HepG2 (cell line): ENCODE data around the gene PAM16. TPM values are rescaled to one million over a fixed set of nuclear protein-coding genes. Genes with fewer than 3 reads are reported as not detected.

Experiments
- BRD4 ChIP-seq: sonication (generic); formaldehyde crosslinking; IDR thresholded peaks from 2 replicates; pipeline ENCODE4 v1.4.0; 2020; ENCODE audit warnings: missing genetic modification reagents
- GZF1 ChIP-seq: sonication (generic); formaldehyde crosslinking; IDR thresholded peaks from 2 replicates; pipeline ENCODE4 v1.5.1; 2020; ENCODE audit warnings: mild to moderate bottlenecking, missing genetic modification reagents
- HMG20B ChIP-seq: conservative IDR thresholded peaks from 2 replicates; pipeline ENCODE4 v1.6.1; 2016; ENCODE audit warnings: missing genetic modification reagents, missing compliant biosample characterization
- JUNB ChIP-seq: sonication (generic); formaldehyde crosslinking; IDR thresholded peaks from 2 replicates; pipeline ENCODE4 v1.8.0; 2022; ENCODE audit warnings: missing genetic modification reagents, mild to moderate bottlenecking, borderline replicate concordance
- KLF13 ChIP-seq: sonication (generic); formaldehyde crosslinking; IDR thresholded peaks from 2 replicates; pipeline ENCODE4 v1.4.0; 2020; ENCODE audit warnings: mild to moderate bottlenecking, missing genetic modification reagents
- MED8 ChIP-seq: sonication (generic); formaldehyde crosslinking; IDR thresholded peaks from 2 replicates; pipeline ENCODE4 v1.8.1; 2023; ENCODE audit warnings: mild to moderate bottlenecking, missing genetic modification reagents; ENCODE audit not compliant: insufficient replicate concordance
- NR2F6 ChIP-seq, 2 experiments: IDR thresholded peaks; 2 replicates each; pipeline ENCODE4 v1.6.1; 2016; ENCODE audit warnings: antibody characterized with exemption in 1 of 2, mild to moderate bottlenecking in 1 of 2
- RBFOX2 ChIP-seq: fragments of 200-400 bp; formaldehyde crosslinking; IDR thresholded peaks from 2 replicates; pipeline ENCODE4 v1.6.1; 2017; ENCODE audit warnings: low read depth, mild to moderate bottlenecking, low read length
- TBP ChIP-seq: sonication (generic); formaldehyde crosslinking; IDR thresholded peaks from 2 replicates; pipeline ENCODE4 v1.5.0; 2020; ENCODE audit warnings: missing genetic modification reagents
- ZFY ChIP-seq: sonication (generic); formaldehyde crosslinking; IDR thresholded peaks from 2 replicates; pipeline ENCODE4 v1.4.0; 2020; ENCODE audit warnings: missing genetic modification reagents
- ZMAT3 ChIP-seq: sonication (generic); formaldehyde crosslinking; conservative IDR thresholded peaks from 2 replicates; pipeline ENCODE4 v1.7.0; 2021; ENCODE audit warnings: missing genetic modification reagents
- ZNF121 ChIP-seq: sonication (generic); formaldehyde crosslinking; IDR thresholded peaks from 2 replicates; pipeline ENCODE4 v1.5.0; 2020; ENCODE audit warnings: mild to moderate bottlenecking, missing genetic modification reagents
- ZNF253 ChIP-seq: sonication (generic); formaldehyde crosslinking; IDR thresholded peaks from 2 replicates; pipeline ENCODE4 v1.8.0; 2022; ENCODE audit warnings: mild to moderate bottlenecking, missing genetic modification reagents, borderline replicate concordance
- ZNF501 ChIP-seq: sonication (generic); formaldehyde crosslinking; IDR thresholded peaks from 2 replicates; pipeline ENCODE4 v1.5.1; 2020; ENCODE audit warnings: mild to moderate bottlenecking, moderate library complexity, missing genetic modification reagents
- ZNF567 ChIP-seq: sonication (generic); formaldehyde crosslinking; IDR thresholded peaks from 2 replicates; pipeline ENCODE4 v1.8.1; 2023; ENCODE audit warnings: mild to moderate bottlenecking, missing genetic modification reagents, borderline replicate concordance
- ZNF619 ChIP-seq: sonication (generic); formaldehyde crosslinking; IDR thresholded peaks from 2 replicates; pipeline ENCODE4 v1.4.0; 2020; ENCODE audit warnings: mild to moderate bottlenecking, missing genetic modification reagents
- ZNF652 ChIP-seq: IDR thresholded peaks from 2 replicates; pipeline ENCODE4 v1.6.1; 2016; ENCODE audit warnings: low read depth, borderline replicate concordance
- ZNF772 ChIP-seq: sonication (generic); formaldehyde crosslinking; IDR thresholded peaks from 2 replicates; pipeline ENCODE4 v1.5.0; 2020; ENCODE audit warnings: mild to moderate bottlenecking, missing genetic modification reagents
- ZNF792 ChIP-seq: IDR thresholded peaks from 2 replicates; pipeline ENCODE4 v1.6.1; 2016
- ZSCAN22 ChIP-seq: sonication (generic); formaldehyde crosslinking; IDR thresholded peaks from 2 replicates; pipeline ENCODE4 v1.4.0; 2020; ENCODE audit warnings: mild to moderate bottlenecking, missing genetic modification reagents
- ZSCAN25 ChIP-seq: sonication (generic); formaldehyde crosslinking; IDR thresholded peaks from 2 replicates; pipeline ENCODE4 v1.8.0; 2022; ENCODE audit warnings: mild to moderate bottlenecking, missing genetic modification reagents
- polyA plus RNA-seq, 8 experiments: library from polyadenylated mRNA; depleted of rRNA in 3 of 8; stranded (reverse) in 7 of 8; unstranded in 1 of 8; fragments of >200 nt; fragmentation: Illumina TruSeq in 4 of 8; extraction: Trizol in 4 of 8; gene quantifications; 2 replicates each; pipeline versions ENCODE4 v1.2.1 to v1.2.3, GENCODE V29; 2011 to 2016; ENCODE audit warnings: low read depth in 4 of 8, missing spikeins in 1 of 8, mixed read lengths in 1 of 8; ENCODE audit not compliant: insufficient read depth in 1 of 8
- total RNA-seq, 5 experiments: library from RNA; depleted of rRNA; stranded (reverse); fragments of >200 nt; fragmentation: Illumina TruSeq; extraction: Trizol; gene quantifications; 2 replicates each; pipeline ENCODE4 v1.2.3, GENCODE V29; 2016; ENCODE audit warnings: low read depth in 1 of 5
- TF ChIP-seq, protein P1 (sequence below): IDR thresholded peaks from 2 replicates; pipeline ENCODE4 v1.6.1; 2012; ENCODE audit warnings: inconsistent platforms
- TF ChIP-seq, protein P2 (sequence below): sonication (generic); formaldehyde crosslinking; IDR thresholded peaks from 2 replicates; pipeline ENCODE4 v1.4.0; 2020; ENCODE audit warnings: missing genetic modification reagents, borderline replicate concordance
- TF ChIP-seq, protein P3 (sequence below): sonication (generic); formaldehyde crosslinking; IDR thresholded peaks from 2 replicates; pipeline ENCODE4 v1.5.0; 2020; ENCODE audit warnings: mild to moderate bottlenecking, missing genetic modification reagents, moderate library complexity
- TF ChIP-seq, protein P4 (sequence below): sonication (generic); formaldehyde crosslinking; IDR thresholded peaks from 2 replicates; pipeline ENCODE4 v1.5.0; 2020; ENCODE audit warnings: missing genetic modification reagents

The PAM16 gene
- total and polyA plus RNA-seq, 2 of the 13 experiments (the other 11 are each of a cell fraction or from before 2014, with no cell fraction given) = 51.5 to 51.8 TPM

DNA sequence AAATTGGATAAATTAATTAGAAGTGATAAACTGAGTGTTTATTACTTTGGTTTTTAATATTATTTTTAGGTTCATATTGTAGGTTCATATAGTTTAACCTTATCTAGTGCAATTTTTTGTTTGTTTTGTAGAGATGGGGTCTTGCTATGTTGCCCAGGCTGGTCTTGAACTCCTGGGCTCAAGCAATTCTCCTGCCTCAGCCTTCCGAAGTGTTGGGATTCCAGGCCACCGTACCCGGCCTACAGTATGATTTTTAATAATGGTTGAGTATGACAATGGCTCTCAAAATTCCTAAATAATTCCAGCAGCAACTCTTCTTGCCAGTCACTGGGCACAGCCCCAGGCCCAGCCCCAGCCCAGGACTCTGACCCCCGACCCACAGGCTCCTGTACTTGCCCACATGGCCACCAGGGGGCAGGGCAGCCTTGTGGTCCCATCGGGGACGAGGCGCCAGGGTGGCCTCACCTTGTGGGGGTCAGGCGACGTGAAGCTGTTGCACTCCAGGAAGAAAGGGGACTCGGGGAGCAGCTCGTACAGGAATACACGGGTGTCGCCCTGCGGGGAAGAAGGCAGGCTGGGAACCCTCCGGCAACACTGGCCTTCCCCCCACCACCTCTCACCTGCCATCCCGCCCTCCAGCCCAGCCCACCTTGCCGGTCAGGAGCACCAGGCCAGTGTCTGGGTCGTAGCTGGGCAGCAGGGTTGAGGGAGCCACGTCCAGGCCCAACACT is 7.9 kb upstream of the PAM16 start (continued):
- TF ChIP-seq ZNF567 (CRISPR knock-in tag) = peak; percentile 69; the same call in 1 of the 2 replicates
- TF ChIP-seq, protein P1, sequence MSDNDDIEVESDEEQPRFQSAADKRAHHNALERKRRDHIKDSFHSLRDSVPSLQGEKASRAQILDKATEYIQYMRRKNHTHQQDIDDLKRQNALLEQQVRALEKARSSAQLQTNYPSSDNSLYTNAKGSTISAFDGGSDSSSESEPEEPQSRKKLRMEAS = peak; percentile 42; the same call in 1 of the 2 replicates
- TF ChIP-seq ZNF619 = 0 out of 2 replicates have a peak, but pooled peaks have one; percentile 57
- 0 out of 2 replicates have a peak, but pooled peaks have one; percentile 41 for TF ChIP-seq ZSCAN25 (CRISPR knock-in tag)
- no peak for TF ChIP-seq ZNF792
- TF ChIP-seq, protein P2, sequence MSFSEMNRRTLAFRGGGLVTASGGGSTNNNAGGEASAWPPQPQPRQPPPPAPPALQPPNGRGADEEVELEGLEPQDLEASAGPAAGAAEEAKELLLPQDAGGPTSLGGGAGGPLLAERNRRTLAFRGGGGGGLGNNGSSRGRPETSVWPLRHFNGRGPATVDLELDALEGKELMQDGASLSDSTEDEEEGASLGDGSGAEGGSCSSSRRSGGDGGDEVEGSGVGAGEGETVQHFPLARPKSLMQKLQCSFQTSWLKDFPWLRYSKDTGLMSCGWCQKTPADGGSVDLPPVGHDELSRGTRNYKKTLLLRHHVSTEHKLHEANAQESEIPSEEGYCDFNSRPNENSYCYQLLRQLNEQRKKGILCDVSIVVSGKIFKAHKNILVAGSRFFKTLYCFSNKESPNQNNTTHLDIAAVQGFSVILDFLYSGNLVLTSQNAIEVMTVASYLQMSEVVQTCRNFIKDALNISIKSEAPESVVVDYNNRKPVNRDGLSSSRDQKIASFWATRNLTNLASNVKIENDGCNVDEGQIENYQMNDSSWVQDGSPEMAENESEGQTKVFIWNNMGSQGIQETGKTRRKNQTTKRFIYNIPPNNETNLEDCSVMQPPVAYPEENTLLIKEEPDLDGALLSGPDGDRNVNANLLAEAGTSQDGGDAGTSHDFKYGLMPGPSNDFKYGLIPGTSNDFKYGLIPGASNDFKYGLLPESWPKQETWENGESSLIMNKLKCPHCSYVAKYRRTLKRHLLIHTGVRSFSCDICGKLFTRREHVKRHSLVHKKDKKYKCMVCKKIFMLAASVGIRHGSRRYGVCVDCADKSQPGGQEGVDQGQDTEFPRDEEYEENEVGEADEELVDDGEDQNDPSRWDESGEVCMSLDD (CRISPR knock-in tag) = no peak
- TF ChIP-seq ZNF501 (CRISPR knock-in tag) = peak; percentile 37; the same call in 1 of the 2 replicates
- TF ChIP-seq HMG20B (CRISPR knock-in tag) = no peak
- TF ChIP-seq NR2F6 (IDR thresholded peaks at IDR 0.05) = no peak
- peak; percentile 82 for TF ChIP-seq NR2F6 (CRISPR knock-in tag; IDR thresholded peaks at IDR 0.05)
- no peak for TF ChIP-seq ZSCAN22 (CRISPR knock-in tag)
- peak; percentile 50 for TF ChIP-seq MED8
- no peak for TF ChIP-seq BRD4 (CRISPR knock-in tag)
- no peak for TF ChIP-seq RBFOX2
- TF ChIP-seq, protein P3, sequence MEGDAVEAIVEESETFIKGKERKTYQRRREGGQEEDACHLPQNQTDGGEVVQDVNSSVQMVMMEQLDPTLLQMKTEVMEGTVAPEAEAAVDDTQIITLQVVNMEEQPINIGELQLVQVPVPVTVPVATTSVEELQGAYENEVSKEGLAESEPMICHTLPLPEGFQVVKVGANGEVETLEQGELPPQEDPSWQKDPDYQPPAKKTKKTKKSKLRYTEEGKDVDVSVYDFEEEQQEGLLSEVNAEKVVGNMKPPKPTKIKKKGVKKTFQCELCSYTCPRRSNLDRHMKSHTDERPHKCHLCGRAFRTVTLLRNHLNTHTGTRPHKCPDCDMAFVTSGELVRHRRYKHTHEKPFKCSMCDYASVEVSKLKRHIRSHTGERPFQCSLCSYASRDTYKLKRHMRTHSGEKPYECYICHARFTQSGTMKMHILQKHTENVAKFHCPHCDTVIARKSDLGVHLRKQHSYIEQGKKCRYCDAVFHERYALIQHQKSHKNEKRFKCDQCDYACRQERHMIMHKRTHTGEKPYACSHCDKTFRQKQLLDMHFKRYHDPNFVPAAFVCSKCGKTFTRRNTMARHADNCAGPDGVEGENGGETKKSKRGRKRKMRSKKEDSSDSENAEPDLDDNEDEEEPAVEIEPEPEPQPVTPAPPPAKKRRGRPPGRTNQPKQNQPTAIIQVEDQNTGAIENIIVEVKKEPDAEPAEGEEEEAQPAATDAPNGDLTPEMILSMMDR (CRISPR knock-in tag) = peak; percentile 98
- TF ChIP-seq JUNB (CRISPR knock-in tag) = no peak
- TF ChIP-seq ZNF652 (CRISPR knock-in tag) = no peak
- TF ChIP-seq ZFY (CRISPR knock-in tag) = peak; percentile 23; the same call in 1 of the 2 replicates
- 0 out of 2 replicates have a peak, but pooled peaks have one; percentile 45 for TF ChIP-seq ZMAT3 (CRISPR knock-in tag)
- TF ChIP-seq TBP (CRISPR knock-in tag) = no peak
- TF ChIP-seq, protein P4, sequence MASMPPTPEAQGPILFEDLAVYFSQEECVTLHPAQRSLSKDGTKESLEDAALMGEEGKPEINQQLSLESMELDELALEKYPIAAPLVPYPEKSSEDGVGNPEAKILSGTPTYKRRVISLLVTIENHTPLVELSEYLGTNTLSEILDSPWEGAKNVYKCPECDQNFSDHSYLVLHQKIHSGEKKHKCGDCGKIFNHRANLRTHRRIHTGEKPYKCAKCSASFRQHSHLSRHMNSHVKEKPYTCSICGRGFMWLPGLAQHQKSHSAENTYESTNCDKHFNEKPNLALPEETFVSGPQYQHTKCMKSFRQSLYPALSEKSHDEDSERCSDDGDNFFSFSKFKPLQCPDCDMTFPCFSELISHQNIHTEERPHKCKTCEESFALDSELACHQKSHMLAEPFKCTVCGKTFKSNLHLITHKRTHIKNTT = no peak
- TF ChIP-seq ZNF121 (CRISPR knock-in tag) = peak; percentile 83
- TF ChIP-seq ZNF253 (CRISPR knock-in tag) = no peak
- 0 out of 2 replicates have a peak, but pooled peaks have one; percentile 22 for TF ChIP-seq ZNF772 (CRISPR knock-in tag)
- no peak for TF ChIP-seq KLF13
- no peak for TF ChIP-seq GZF1 (CRISPR knock-in tag)
